H1 (cell line): ENCODE results near the gene NEK10. TPM values are rescaled to one million over a fixed set of nuclear protein-coding genes. Genes with fewer than 3 reads are reported as not detected.

Experiments
- CTCF ChIA-PET: fragments of 300-600 bp; sonication (Branson Sonifier 250); formaldehyde crosslinking; loops from one replicate; lab custom pipeline; 2021; ENCODE audit not compliant: partially characterized antibody; lab: Charles Lee
- POLR2A ChIA-PET: fragments of 300-600 bp; sonication (Branson Sonifier 250); formaldehyde crosslinking; loops from one replicate; lab custom pipeline; 2021; ENCODE audit warnings: inconsistent platforms; ENCODE audit not compliant: partially characterized antibody; lab: Charles Lee
- DNase-seq, 2 experiments: peaks; one replicate each; pipeline versions ENCODE4 v3.0.0 to v3.0.0-alpha.2; 2010 to 2022; ENCODE audit warnings: low spot score in 2 of 2, low read depth in 1 of 2, mixed read lengths in 1 of 2
- FAIRE-seq: peaks from 2 replicates; lab custom pipeline; 2011; peaks lifted over from hg19 to GRCh38; lab: Jason Lieb, UNC
- H2AFZ ChIP-seq: 2 replicates; pipeline ENCODE4 v1.8.1; 2012; ENCODE audit warnings: low read length, inconsistent platforms
- H2AK5ac ChIP-seq: 2 replicates; pipeline ENCODE4 v1.6.1; 2013; ENCODE audit warnings: low read depth, low read length
- H2BK120ac ChIP-seq: replicated peaks from 2 replicates; pipeline ENCODE3; 2013; ENCODE audit warnings: low read depth, low read length, inconsistent platforms
- H2BK12ac ChIP-seq: 2 replicates; pipeline ENCODE4 v1.6.1; 2013; ENCODE audit warnings: low read depth, low read length
- H2BK15ac ChIP-seq: 2 replicates; pipeline ENCODE4 v1.6.1; 2013; ENCODE audit warnings: low read length
- H2BK20ac ChIP-seq: 2 replicates; pipeline ENCODE4 v1.6.1; 2013; ENCODE audit warnings: low read length
- H2BK5ac ChIP-seq: 2 replicates; pipeline ENCODE4 v1.6.1; 2013; ENCODE audit warnings: low read depth, low read length
- H3K14ac ChIP-seq: 2 replicates; pipeline ENCODE4 v1.6.1; 2013; ENCODE audit warnings: inconsistent platforms; ENCODE audit not compliant: insufficient read length
- H3K18ac ChIP-seq: 2 replicates; pipeline ENCODE4 v1.6.1; 2013; ENCODE audit warnings: low read length; ENCODE audit errors: extremely low read depth
- H3K23ac ChIP-seq: 2 replicates; pipeline ENCODE4 v1.6.1; 2013; ENCODE audit warnings: inconsistent platforms; ENCODE audit not compliant: insufficient read length
- H3K23me2 ChIP-seq: 2 replicates; pipeline ENCODE4 v1.6.1; 2013; ENCODE audit warnings: low read depth, low read length
- H3K27ac ChIP-seq: 2 replicates; pipeline ENCODE4 v1.6.1; 2011; ENCODE audit warnings: low read depth, low read length, inconsistent platforms
- H3K27me3 ChIP-seq, 4 experiments: replicated peaks in 1 of 4; 1 replicate in 1 of 4; 2 replicates in 3 of 4; pipeline versions ENCODE4 v1.6.1 to v1.8.1; 2011 to 2013; ENCODE audit warnings: low read length in 3 of 4, mild to moderate bottlenecking in 3 of 4, inconsistent platforms in 2 of 4, mixed read lengths in 2 of 4, moderate library complexity in 1 of 4; ENCODE audit not compliant: control insufficient read depth in 3 of 4, insufficient read depth in 3 of 4; ENCODE audit errors: extremely low read depth in 1 of 4
- H3K36me3 ChIP-seq, 4 experiments: 2 replicates each; pipeline versions ENCODE4 v1.6.1 to v1.8.1; 2011 to 2013; ENCODE audit warnings: mild to moderate bottlenecking in 4 of 4, low read length in 3 of 4, moderate library complexity in 2 of 4, control low read depth in 1 of 4, inconsistent platforms in 1 of 4; ENCODE audit not compliant: insufficient read depth in 4 of 4, control insufficient read depth in 2 of 4
- H3K4ac ChIP-seq: replicated peaks from 2 replicates; pipeline ENCODE3; 2013; ENCODE audit warnings: low read length, low read depth, mixed read lengths, inconsistent platforms; ENCODE audit not compliant: insufficient read length
- H3K4me1 ChIP-seq, 4 experiments: replicated peaks in 1 of 4; 1 replicate in 1 of 4; 2 replicates in 3 of 4; pipeline versions ENCODE4 v1.6.1 to v1.8.1; 2011 to 2013; ENCODE audit warnings: low read length in 3 of 4, inconsistent platforms in 2 of 4, mixed read lengths in 1 of 4; ENCODE audit not compliant: insufficient read depth in 4 of 4, control insufficient read depth in 3 of 4
- H3K4me2 ChIP-seq, 2 experiments: 2 replicates each; pipeline versions ENCODE4 v1.6.1 to v1.8.1; 2011 to 2013; ENCODE audit warnings: low read depth in 2 of 2, low read length in 2 of 2, control low read depth in 1 of 2, inconsistent platforms in 1 of 2, mild to moderate bottlenecking in 1 of 2; ENCODE audit not compliant: insufficient read depth in 1 of 2
- H3K4me3 ChIP-seq, 4 experiments: fragments of 200-600, 300-600 bp in 1 of 4; sonication (generic), shearing (Covaris generic), sonication (Bioruptor Twin) in 1 of 4; 2 replicates each; pipeline versions ENCODE4 v1.5.1 to v1.8.1; 2011 to 2016; ENCODE audit warnings: low read length in 4 of 4, low read depth in 3 of 4, control low read depth in 2 of 4, inconsistent platforms in 2 of 4, mild to moderate bottlenecking in 2 of 4, mixed read lengths in 1 of 4, moderate library complexity in 1 of 4; ENCODE audit not compliant: insufficient read depth in 2 of 4; ENCODE audit errors: extremely low read depth in 1 of 4
- H3K56ac ChIP-seq: replicated peaks from 2 replicates; pipeline ENCODE3; 2013; ENCODE audit warnings: low read depth, mild to moderate bottlenecking, mixed read lengths, low read length, inconsistent platforms; ENCODE audit not compliant: insufficient read length
- H3K79me1 ChIP-seq: 2 replicates; pipeline ENCODE4 v1.6.1; 2013; ENCODE audit warnings: low read depth, low read length, control low read depth
- H3K79me2 ChIP-seq, 2 experiments: 2 replicates each; pipeline versions ENCODE4 v1.6.1 to v1.8.1; 2012 to 2013; ENCODE audit warnings: low read length in 2 of 2, mild to moderate bottlenecking in 2 of 2, inconsistent platforms in 1 of 2; ENCODE audit not compliant: insufficient read depth in 2 of 2, control insufficient read depth in 1 of 2
- H3K9ac ChIP-seq, 4 experiments: replicated peaks in 1 of 4; 1 replicate in 1 of 4; 2 replicates in 3 of 4; pipeline versions ENCODE4 v1.6.1 to v1.8.1; 2011 to 2013; ENCODE audit warnings: low read depth in 3 of 4, low read length in 3 of 4, control low read depth in 2 of 4, mild to moderate bottlenecking in 2 of 4, moderate library complexity in 2 of 4, inconsistent platforms in 1 of 4; ENCODE audit errors: extremely low read depth in 1 of 4
- H3K9me3 ChIP-seq, 2 experiments: 2 replicates each; pipeline versions ENCODE4 v1.6.1 to v1.8.1; 2012 to 2013; ENCODE audit warnings: mild to moderate bottlenecking in 2 of 2, moderate library complexity in 2 of 2, control low read depth in 1 of 2, inconsistent platforms in 1 of 2, low read depth in 1 of 2, low read length in 1 of 2, mixed read lengths in 1 of 2; ENCODE audit not compliant: insufficient read depth in 2 of 2
- H4K20me1 ChIP-seq, 2 experiments: replicated peaks in 1 of 2; 2 replicates each; pipeline versions ENCODE3 to v1.8.1; 2011 to 2013; ENCODE audit warnings: inconsistent platforms in 2 of 2, low read length in 2 of 2, mild to moderate bottlenecking in 1 of 2; ENCODE audit not compliant: insufficient read depth in 2 of 2, control insufficient read depth in 1 of 2
- H4K5ac ChIP-seq: 2 replicates; pipeline ENCODE4 v1.6.1; 2013; ENCODE audit warnings: low read length, low read depth, mixed read lengths, inconsistent platforms; ENCODE audit not compliant: insufficient read length
- H4K8ac ChIP-seq: 2 replicates; pipeline ENCODE4 v1.8.0; 2013; ENCODE audit warnings: mild to moderate bottlenecking, moderate library complexity, low read length, inconsistent platforms; ENCODE audit not compliant: insufficient read depth; ENCODE audit errors: extremely low read depth
- H4K91ac ChIP-seq: replicated peaks from 2 replicates; pipeline ENCODE3; 2013; ENCODE audit warnings: low read length, mixed read lengths, inconsistent platforms; ENCODE audit not compliant: insufficient read length
- CBX8 ChIP-seq: fragments of 300-800, 300-1000 bp; sonication (generic); IDR thresholded peaks from 2 replicates; pipeline ENCODE4 v1.7.1; 2016; ENCODE audit warnings: low read depth, low read length, borderline replicate concordance
- TAF1 ChIP-seq: IDR thresholded peaks from 2 replicates; pipeline ENCODE4 v1.6.1; 2011; ENCODE audit warnings: mild to moderate bottlenecking, low read depth, low read length
- YY1 ChIP-seq: IDR thresholded peaks from 2 replicates; pipeline ENCODE4 v1.6.1; 2011; ENCODE audit warnings: low read depth, mild to moderate bottlenecking, low read length
- WGBS, 2 experiments: shearing (Covaris generic) in 1 of 2; methylation state at CpG; one replicate each; pipeline versions ENCODE4 v1.1.6 to v1.1.7; 2013 to 2015; ENCODE audit warnings: low lambda C conversion rate in 2 of 2, mixed read lengths in 2 of 2, inconsistent platforms in 1 of 2, low coverage in 1 of 2, missing lambda C conversion rate in 1 of 2; ENCODE audit not compliant: insufficient replicate concordance in 2 of 2, insufficient coverage in 1 of 2, insufficient read length in 1 of 2; ENCODE audit errors: extremely low coverage in 1 of 2, missing lambda C conversion rate in 1 of 2; 5-methylcytosine and 5-hydroxymethylcytosine counted together
- polyA plus RNA-seq, 7 experiments: library from polyadenylated mRNA; depleted of rRNA in 3 of 7; stranded (reverse) in 5 of 7; unstranded in 2 of 7; fragments of >200 nt in 5 of 7; fragments of 200-250 nt in 2 of 7; gene quantifications; 1 replicate in 5 of 7; 2 replicates in 1 of 7; 4 replicates in 1 of 7; pipeline versions ENCODE4 v1.2.1 to v1.2.3, GENCODE V29; 2011 to 2013; ENCODE audit warnings: missing spikeins in 2 of 7, mixed read lengths in 2 of 7
- total RNA-seq: library from RNA; stranded (reverse); fragmentation: NEBNext Ultra II Directional; extraction: Animal tissue kit (Norgen Biotek cat#: 25700); gene quantifications from 2 replicates; pipeline ENCODE4 v1.2.1, GENCODE V29; 2021

Gene NEK10
- total and polyA plus RNA-seq, 2 of the 8 experiments (the other 6 are each of a cell fraction or from before 2014, with no cell fraction given), result 0.18 to 0.50 TPM

- CTCF ChIA-PET, result interaction anchor here (0.5 to 1.6 kb wide), 4 partner anchors 12 to 1119 kb away, joined by 3 to 4 read pairs (median 3); no protein-coding TSS in a partner anchor
- Histone ChIP-seq H3K9ac (no peak overlapping the region), H3K23me2 (no peaks in the 10 kb centered on the region; the same call in 1 of the 2 replicates)
- TF ChIP-seq YY1 (no peak), CBX8 (no peak), TAF1 (no peak)
- TF ChIP-seq, all 59 proteins: peak for 0
- no peak overlapping the region for H3K4ac ChIP-seq
- no peak overlapping the region for H2BK15ac ChIP-seq
- DNase-seq (no peak), FAIRE-seq (no peak)
- no peak overlapping the region for H2BK12ac ChIP-seq
- H4K5ac ChIP-seq, result no peak overlapping the region
- H3K4me1 ChIP-seq, result peaks cover 0 to 2% (median 0%) of the 10 kb centered on the region in 4 experiments; a peak in 1 of 7 replicates
- H2AK5ac ChIP-seq, result no peak overlapping the region
- 86% methylated on average over 3 of the region's 3 CpGs; no CpG with 5 or more reads in 1 of the 2 experiments for WGBS, 2 experiments
- H3K79me2 ChIP-seq, result no peaks in the 10 kb centered on the region
- POLR2A ChIA-PET, result no interaction called here
- no peak overlapping the region for H2BK120ac ChIP-seq
- H2BK20ac ChIP-seq, result no peak overlapping the region
- no peak overlapping the region for H3K27ac ChIP-seq
- H3K27me3 ChIP-seq, result no peaks in the 10 kb centered on the region
- no peak overlapping the region for H3K14ac ChIP-seq
- H4K91ac ChIP-seq, result no peak overlapping the region
- no peaks in the 10 kb centered on the region for H3K79me1 ChIP-seq
- H3K56ac ChIP-seq, result no peak overlapping the region
- no peaks in the 10 kb centered on the region for H3K36me3 ChIP-seq
- H4K8ac ChIP-seq, result no peak overlapping the region
- no peaks in the 10 kb centered on the region for H4K20me1 ChIP-seq
- H2BK5ac ChIP-seq, result no peak overlapping the region
- no peaks in the 10 kb centered on the region for H3K9me3 ChIP-seq
- H3K4me3 ChIP-seq, result no peak overlapping the region
- H3K18ac ChIP-seq, result no peak overlapping the region
- no peak overlapping the region for H3K4me2 ChIP-seq
- no peak overlapping the region for H2AFZ ChIP-seq
- no peak overlapping the region for H3K23ac ChIP-seq
These were observed 243.2 kb downstream of the NEK10 start for GRCh38 chr3:27125821-27126501.
